NOMO-1 treated with dmso at 0.1 percent for 144 hours (cell line): ENCODE data around the gene ETV6.

Experiments
- DNase-seq: peaks from one replicate; lab custom pipeline; 2025; ENCODE audit not compliant: unreplicated experiment; lab: John Stamatoyannopoulos, UW

The ETV6 gene

DNA sequence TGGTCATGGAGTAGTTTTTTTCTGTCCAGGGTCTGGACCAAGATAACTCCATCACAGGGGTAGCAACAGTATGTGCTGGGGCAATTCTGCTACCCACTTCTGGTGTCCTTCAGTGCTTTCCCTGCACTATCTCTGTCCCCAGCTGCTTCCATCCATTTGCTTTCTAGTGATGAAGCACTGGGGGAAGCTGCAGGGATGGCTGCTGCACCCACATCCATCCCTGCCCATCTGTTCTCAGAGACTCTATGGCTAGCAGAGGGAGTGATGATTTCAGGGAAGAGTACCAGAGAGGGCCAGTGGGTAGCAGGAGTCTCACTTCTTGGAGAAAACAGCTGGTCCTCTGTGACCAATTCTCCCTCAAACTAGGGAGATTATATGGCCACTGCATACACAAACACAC, 44.1 kb downstream of the ETV6 start:
- DNase-seq = no peak

DNA sequence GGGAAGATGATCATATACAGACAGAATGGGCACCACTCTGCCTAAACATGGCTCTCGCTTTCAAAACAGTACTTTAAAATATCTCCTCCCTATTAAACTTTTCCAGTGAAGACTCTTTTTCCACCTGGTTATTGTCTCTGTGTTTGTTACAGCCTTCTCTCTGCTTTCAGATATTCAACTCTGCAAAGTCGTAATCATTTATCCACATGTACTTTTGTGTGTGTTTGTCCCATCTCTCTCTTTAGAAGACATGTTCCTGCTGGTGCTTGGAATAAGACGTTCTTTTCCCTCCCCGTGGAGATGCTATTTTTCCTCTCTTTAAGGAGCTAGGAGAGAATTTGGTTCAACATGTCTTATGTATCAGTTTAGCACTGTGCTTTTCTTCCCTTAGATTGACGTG, 45.1 kb downstream of the ETV6 start:
- no peak for DNase-seq

DNA sequence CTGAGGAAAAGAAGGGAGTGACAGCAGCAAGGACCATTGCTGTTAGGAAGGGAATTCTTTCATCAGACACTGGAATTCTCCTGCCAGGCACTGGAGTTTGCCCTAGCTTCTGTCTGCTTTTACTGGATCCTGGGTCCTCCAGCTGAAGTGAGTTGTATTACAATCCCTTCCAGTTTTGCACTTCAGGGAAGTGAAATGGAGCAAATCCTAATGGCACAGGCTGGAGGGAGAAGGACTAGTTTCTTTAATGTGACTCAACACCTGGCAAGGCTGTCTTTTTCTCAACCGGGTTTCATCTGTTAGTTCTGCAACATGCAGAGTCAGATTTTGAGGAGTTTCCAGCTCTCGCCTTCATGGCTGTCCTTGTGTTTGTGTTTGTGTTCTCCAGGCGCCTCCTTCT, 45.8 kb downstream of the ETV6 start:
- no peak for DNase-seq

DNA sequence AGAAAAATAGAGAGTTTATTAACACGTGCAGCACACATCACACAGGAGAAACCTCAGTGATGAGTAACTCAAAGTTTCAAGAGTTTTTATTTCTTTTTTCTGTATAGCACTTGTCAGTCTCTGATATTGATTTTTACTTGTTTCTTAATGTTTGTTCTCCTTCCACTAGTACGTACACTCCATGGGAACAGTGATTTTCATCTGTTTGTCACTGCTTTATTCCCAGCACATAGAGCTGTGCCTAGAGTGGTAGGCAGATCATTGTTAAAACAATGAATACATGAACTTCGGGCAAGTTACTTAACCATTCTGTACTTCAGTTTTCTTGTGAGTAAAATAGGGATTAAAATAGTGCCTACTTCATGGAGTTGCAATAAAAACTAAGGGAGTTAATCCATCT, 46.6 kb downstream of the ETV6 start:
- no peak for DNase-seq

DNA sequence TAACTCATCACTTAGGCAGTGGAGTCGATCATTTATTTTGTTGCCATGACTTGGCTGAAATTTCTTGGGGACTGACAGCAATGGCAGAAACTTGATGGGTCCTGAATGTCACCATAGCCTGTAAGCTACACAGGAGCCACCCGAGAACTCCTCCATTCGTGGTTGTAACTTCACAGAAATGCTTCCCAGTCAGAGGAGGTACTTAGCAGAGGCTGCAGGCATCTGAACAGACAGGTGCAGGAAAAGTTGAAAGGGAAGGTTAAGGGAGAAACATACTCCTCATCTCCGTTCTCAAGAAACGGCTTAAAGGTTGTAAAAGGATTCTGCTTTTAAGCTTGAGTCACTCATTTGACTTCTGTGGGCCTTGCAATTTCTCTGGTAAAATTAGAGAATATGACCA, 47.7 kb downstream of the ETV6 start:
- no peak for DNase-seq

DNA sequence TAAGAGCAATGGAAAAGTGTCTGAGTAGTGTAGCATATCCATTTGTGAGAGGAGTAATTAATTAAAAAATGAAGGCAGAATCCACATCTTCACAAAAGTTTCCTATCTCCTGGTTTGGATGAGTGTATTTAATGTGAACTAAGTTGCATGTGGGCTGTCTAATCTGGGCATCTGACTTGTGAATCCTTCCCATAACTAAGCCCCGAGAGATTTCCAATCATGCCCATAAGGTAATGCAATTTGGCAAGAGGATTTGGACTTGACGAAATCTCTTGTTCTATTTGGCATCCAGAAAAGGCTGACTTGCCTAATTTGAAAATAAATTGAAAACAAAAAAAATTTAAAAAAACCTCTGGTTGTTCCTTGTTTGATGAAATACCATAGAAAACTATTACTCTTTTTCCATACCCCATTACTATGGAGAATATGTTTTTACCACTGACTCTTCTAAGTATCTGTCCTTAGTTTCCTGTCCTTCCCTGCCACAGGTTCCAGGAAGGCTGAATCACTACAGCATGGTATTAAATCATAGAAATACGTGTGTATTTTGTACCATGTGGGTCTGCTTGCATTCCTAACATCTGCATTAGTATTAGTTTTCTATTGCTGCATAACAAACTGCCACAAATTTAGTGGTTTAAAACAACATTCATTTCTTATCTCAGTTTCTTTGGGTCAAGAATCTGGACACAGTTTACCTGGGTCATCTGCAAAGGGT, 48.4 kb downstream of the ETV6 start:
- DNase-seq = no peak

DNA sequence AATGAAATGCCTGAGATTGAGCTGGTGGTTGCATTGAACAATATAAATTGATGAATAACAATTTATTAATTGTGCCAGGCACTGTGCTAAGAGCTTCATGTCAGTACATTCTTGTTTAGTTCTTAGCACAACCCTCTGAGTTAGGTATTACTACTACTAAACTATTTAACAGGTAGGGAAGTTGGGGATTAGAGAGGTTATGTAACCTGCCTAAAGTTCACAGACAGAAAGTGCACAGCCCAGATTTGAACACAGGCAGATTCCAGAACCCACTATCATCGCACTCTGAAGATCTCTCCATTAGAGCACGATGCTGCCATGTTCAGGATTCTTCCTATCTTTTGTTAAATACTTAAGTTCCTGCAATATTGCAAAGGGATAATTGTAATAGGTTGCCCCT, 49.3 kb downstream of the ETV6 start:
- no peak for DNase-seq

DNA sequence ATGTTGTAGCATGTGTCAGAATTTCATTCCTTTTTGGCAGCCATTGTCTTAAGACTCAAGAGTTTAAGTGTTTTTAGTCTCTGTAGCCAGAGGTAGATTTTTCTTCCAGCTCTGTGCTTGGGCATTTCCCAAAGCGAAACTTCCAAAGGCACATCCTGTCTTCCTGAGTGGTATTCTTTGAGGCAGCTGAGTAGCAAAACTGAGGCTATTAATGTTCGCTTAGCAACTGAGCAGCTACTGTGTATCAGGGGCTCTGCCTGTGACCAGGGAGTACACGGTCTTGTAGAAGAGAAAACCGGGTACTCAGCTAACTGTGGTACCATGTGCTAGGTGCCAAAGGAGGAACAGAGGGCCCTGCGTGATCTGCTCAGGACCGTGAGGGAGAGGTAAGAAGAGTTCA, 52.0 kb downstream of the ETV6 start:
- no peak for DNase-seq

DNA sequence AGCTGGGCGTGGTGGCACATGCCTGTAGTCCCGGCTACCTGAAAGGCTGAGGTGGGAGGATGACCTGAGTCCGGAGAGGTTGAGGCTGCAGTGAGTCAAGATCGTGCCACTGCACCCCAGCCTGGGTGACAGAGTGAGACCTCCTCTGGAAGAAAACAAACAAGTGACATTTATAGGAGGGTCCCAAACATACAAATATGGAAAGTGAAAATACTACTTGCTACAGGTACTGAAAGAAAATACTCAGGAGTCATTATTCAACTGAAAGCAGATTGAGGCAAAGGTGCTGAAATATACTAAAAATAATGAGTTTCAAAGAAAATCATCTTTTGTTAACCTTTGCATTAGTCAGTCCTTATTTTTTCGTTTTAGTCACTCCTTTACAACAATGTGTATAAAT, 53.5 kb downstream of the ETV6 start:
- no peak for DNase-seq

DNA sequence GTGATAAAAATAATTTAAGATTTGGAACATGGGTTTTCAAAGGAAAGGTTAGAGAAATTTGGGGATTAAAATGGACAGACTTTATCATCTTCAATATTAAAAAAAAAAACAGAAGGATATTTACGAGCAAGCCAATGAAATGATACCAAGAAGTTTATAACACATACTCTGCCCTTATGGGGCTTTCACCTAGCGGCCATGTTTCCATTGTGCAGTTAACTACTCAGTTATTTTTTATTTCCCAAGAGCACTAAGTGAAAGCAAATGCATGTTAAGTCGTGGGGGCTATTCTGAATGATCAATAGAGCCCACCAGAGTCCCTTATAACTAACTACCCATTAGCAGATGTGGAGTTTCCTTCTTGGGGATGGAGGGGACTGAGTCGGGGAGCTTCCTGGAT, 53.9 kb downstream of the ETV6 start:
- DNase-seq = no peak

DNA sequence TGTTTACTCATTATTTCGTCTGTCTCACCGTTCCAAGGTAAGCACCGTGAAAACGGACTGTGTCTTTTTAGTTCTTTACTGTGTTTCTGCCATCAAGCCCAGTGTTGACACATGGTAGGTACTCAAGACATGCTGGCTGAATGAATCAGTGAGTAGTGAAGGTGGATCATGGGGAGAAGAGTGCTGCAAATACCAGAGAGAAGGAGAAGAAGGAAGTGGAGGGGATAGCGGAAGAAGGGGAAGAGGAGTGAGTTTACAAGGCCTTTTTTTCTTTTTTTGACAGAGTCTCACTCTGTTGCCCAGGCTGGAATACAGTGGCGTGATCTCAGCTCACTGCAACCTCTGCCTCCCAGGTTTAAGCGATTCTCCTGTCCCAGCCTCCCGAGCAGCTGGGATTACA, 54.6 kb downstream of the ETV6 start:
- no peak for DNase-seq

DNA sequence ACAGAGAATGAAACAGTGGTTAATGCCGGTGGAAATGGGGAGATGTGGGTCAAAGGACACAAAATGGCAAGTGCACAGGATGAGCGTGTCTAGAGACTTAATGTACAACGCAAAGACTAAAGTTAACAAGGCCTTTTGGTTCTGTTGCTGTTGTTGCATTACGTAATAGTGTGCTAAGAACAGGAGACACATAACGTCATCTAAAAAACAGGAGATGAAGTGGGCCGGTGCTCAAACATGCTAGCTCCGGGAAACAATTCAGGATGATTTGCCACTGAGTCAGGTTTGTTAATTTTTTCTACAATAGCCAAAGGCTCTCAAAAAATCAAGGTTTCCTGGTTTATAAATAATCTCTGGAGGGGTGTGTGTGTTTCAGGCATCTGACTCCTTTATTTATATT, 55.5 kb downstream of the ETV6 start:
- no peak for DNase-seq

DNA sequence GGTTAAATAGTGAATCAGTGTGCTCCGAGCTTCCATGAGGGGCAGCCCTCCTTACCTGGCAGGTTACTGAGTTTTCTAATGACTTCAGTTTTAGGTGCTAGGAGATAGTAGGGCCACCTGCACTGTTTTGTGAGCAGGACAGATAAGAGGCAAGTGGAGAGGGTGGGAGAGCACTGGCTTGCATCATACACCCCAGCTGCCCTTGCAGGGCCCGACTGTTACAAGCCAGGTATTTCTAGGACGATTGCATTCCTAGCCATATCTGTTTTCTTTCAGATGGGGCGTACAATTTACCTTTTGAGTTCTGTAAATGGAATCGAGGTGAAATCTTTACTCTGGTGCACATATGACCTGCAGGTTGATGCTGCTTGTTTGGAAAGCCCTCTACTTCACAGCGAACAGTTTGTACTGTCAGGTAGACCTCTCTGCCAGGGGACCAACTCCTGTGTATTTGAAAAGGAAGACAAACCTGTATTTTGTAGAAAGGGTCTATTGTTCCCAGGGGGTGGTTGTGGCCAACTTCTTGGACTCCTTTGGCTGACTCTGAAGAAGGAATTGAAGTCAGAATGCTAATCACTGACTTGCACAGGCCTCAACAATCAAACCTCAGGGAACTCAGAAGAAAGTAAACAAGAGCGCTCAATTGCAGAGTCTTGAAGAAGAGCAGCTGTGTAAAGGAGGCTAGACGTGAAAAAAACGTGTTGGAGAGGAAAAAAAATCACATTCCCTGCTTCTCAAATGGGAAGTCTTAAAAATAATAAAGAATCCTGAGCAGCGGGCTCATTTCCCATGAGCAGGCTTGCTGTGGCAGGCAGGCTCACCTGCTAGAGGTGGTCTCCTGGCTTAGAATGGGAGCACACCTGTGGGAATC, 57.3 kb downstream of the ETV6 start:
- no peak for DNase-seq

DNA sequence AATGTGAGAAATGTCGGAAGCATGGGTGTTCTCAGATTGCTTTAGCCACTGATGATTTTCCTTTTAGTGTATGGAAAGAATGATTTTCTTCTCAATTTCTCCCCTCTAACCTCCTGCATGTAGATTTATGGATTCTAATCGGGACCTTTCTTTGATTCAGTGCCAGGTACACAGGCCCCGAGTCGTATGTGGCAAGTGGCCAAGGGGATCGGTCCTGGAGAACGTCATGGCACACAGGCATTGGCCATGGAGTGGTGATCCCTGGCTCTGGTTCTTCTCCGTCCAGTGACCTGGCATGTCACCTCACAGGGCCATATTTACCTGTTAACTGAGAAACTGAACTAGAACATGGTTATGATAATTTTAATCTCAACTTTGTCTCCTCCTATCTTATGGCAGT, 58.1 kb downstream of the ETV6 start:
- DNase-seq = no peak

DNA sequence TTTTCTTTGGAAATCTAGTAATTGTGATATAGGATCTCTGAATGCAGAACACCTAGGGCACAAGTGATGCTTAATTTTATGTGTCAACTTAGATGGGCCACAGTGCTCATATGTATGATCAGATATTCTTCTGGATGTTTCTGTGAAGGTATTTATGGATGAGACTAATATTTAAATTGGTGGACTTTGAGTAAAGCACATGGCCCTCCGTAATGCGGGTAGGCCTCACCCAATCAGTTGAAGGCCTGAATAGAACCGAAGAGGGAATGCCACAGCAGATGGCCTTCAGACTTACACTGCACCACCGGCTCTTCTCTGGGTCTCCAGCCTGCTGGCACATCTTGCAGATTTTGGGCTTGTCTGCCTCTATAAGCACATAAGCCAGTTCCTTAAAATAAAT, 60.0 kb downstream of the ETV6 start:
- DNase-seq = no peak

DNA sequence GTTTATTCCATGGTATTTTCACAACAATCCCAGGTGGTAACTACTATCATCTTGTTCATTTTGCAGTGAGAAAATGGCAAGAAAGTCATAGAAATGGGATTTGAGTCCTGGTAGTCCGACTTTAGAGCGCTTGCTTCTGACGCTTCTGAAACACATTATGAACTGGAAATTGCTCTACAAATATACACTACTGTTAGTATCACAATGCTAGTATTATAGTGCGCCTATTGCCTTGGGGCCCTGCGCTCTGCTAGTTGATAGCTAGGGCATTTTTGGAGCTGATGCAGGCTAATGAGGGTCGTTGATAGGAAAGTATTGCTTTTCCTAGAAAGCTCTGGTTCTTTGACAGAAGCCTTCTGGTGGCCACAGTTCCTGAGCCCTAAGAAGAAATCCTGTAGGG, 61.0 kb downstream of the ETV6 start:
- DNase-seq = no peak

DNA sequence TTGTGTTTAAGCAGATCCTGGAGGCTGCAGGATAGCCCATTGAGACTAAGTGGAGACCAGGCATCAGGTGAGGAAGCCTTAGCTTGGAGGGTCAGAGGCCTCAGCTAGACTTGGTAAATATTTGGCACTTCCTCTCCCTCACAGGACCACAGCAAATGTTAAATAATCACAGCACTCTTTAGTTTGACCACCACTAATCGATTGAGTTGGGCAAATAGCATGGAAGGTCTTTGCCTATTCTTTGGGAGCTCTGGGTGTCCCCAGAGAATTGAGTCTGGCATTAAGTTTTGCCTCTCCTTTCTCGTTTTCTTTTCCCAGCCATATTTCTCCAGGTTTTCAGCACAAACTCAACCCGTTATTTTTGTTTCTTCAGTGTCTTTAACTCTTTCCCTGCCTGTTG, 61.4 kb downstream of the ETV6 start:
- no peak for DNase-seq

DNA sequence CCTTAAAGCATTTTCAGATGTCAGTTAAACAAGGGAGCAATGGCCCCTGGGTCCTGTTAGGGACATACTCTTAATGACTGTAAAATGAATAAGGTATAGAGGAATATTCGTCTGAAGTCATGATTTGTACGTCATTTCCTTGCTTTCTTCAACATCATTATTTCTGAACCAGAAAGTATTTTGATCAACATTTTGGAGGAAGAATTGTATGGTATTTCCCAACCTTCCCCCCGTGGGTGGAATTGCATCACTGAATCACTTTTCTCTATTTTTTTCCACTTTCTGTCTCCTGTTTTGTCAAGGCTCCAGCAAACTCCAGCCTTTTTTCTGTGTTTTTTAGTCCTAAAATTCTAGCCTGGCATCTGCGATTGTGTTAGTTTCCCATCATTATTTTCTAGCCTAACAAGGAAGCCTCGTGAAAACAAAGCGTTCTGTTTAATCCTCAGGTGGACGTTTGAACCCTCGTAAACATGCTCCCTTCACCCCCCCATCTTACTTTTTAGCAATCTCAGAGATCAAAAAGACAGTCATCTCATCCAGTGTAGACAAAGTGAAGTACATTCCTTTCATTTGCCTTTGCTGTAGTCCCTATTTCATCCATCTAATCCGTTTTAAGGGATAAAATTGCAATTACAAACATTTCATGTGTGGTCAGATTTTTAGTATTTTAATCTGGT, 62.3 kb downstream of the ETV6 start:
- no peak for DNase-seq

DNA sequence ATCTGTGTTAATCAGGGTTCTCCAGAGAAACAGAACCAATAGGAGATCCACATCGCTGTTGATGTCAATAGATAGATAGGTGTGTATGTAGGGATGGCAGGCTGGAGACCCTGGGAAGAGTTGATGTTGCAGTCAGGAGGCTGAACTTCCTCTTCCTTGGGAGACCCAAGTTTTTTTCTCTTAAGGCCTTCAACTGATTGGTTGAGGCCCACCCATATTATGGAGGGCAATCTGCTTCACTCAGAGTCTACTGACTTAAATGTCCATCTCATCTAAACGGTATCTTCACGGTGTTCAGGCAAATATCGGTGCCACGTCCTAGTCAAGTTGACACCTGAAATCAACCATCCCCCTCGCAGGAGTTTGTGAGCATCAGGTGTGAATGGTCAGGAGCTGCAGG, 63.0 kb downstream of the ETV6 start:
- no peak for DNase-seq

DNA sequence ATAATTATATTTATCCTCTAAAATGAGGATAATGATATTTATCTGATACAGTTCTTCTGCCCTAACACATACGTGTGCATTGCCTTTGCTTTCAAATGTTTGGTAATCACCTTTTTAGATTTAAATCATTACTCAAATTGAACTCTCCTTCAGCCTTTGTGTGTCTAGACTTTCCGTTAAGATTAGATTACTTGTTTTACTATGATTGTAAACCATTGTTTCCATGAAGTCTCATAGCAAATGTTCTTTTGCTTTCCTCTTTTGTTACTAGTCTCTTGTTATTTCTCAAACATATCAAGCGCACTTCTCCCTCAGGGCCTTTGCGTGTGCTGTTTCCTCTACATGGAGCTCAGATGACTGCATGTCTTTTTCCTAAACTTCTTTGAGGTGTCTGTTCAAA, 63.7 kb downstream of the ETV6 start:
- DNase-seq = no peak

DNA sequence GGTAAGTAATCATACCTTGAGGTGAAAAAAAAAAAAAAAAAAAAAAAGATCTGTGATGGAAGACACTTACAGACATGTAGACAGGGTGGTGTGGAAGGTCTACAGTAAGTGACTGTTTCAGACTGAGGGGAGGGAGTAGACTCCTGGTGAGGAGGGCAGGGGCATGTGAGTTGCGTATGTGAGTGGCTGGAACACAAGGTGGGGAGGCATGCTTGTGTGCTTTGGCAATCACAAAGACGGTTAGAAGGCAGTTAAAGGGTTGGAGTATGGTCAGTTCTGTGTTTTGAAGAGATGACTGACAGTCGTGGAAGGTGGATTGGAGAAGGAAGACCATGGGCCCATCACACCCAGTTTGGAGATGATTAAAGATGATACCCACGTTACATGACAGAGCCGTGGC, 65.2 kb downstream of the ETV6 start:
- DNase-seq = no peak

DNA sequence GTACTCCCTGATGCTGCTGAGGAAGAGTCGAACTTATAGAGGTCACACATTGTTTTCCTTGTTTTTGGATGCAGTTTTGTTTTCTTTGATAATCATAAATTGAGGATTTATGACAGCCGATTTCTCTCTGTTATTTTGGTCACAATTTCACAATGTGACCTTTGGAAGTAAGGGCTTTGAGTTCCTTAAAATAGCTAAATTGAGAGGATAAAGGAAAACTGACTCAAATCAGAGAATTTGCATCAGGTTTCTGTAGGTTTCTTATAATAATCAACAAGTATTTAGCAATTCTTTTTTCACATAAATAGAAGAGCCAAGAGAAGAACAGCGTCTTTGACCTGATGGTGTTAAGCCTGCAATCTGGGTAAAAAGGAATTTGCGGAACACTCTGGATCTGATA, 66.1 kb downstream of the ETV6 start:
- no peak for DNase-seq
